ENCODE results near the gene PRR19. TPM values are rescaled to one million over a fixed set of nuclear protein-coding genes. Genes with fewer than 3 reads are reported as not detected.

Gene PRR19
- total RNA-seq, 6 donors from 2014 or later, result 0.40 to 1.4 (median 0.61) TPM; not detected in 3

DNA sequence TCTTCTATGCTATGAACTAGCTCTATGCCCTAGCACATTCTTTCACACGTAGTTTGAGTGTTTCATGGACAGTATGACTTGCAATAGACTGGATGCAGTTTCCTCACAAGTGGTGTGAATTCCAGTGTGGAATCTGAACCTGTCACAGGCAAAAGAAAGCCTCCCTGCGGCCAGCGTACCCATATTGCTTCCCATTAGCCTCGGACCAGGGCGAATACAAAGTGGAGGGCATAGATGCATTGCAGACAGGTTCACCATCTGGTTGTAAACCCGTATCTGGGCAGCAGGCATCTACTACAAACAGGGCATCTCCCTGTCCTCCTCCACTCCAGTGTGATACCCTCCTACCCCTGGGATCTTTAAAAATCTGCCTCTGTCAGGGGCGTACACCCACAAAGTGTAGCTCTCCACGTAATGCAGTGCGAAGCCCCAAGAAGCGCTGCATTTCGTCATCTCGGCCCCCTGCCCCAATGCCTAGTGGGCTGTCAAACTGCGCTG is 34.2 kb upstream of the PRR19 start:
- TF ChIP-seq POLR2AphosphoS5 (IDR thresholded peaks at IDR 0.05) (no peak), EP300 (IDR thresholded peaks at IDR 0.05) (no peak), POLR2A (IDR thresholded peaks at IDR 0.05) (no peak)
- TF ChIP-seq, protein P1, sequence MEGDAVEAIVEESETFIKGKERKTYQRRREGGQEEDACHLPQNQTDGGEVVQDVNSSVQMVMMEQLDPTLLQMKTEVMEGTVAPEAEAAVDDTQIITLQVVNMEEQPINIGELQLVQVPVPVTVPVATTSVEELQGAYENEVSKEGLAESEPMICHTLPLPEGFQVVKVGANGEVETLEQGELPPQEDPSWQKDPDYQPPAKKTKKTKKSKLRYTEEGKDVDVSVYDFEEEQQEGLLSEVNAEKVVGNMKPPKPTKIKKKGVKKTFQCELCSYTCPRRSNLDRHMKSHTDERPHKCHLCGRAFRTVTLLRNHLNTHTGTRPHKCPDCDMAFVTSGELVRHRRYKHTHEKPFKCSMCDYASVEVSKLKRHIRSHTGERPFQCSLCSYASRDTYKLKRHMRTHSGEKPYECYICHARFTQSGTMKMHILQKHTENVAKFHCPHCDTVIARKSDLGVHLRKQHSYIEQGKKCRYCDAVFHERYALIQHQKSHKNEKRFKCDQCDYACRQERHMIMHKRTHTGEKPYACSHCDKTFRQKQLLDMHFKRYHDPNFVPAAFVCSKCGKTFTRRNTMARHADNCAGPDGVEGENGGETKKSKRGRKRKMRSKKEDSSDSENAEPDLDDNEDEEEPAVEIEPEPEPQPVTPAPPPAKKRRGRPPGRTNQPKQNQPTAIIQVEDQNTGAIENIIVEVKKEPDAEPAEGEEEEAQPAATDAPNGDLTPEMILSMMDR (IDR thresholded peaks at IDR 0.05), result no peak
- H3K9me3 ChIP-seq, result no peaks in the 10 kb centered on the region
- H3K4me3 ChIP-seq, result peak overlapping the region; percentile 30 to 69 (median 58)
- peaks cover under 1 to 11% (median 9%) of the 10 kb centered on the region in 4 donors for H3K36me3 ChIP-seq
- H3K27ac ChIP-seq, result peak overlapping the region; percentile 96 to 100 (median 98)
- peaks cover 23 to 36% (median 27%) of the 10 kb centered on the region in 4 donors for H3K4me1 ChIP-seq
- 15 to 16% methylated on average over 9 to 13 of the region's 13 CpGs for WGBS, 2 donors
- no peaks in the 10 kb centered on the region for H3K27me3 ChIP-seq
- DNase-seq (peak in 1 of 2 donors; percentile 22), ATAC-seq (ENCODE audit: low FRiP score in 2 of 2) (no peak)

DNA sequence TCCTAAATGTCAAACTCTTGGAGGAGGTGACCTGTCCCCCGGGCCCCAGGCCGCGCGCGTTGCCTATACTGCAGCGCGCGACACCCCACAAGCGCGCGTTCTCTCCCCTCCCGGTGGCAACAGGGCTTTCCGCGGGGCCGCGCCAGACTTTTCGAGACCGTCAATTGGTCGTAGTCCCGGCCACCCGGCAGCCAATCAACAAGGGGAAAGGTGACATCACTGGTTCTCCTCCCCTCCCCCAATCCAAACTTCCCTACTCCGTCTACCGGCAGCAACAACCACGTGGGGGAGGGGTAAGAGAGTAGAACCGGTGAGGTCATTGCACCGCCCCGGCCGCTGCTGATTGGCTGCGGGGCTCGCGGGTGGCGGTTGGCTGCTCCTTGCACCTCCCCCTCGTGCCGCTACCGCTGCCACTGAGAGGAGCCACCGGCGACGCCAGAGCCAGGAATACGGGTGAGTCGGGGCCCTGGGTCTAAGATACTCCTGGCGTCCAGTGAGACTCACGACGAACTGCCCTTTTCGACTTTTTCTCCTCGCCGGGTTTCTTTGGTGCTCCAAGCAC is 33.7 kb upstream of the PRR19 start:
- Histone ChIP-seq H3K27me3 (no peaks in the 10 kb centered on the region), H3K27ac (peak overlapping the region; percentile 96 to 100 (median 98)), H3K4me1 (peaks cover 23 to 36% (median 27%) of the 10 kb centered on the region in 4 donors), H3K36me3 (peaks cover 6 to 16% (median 15%) of the 10 kb centered on the region in 4 donors), H3K4me3 (peak overlapping the region; percentile 30 to 69 (median 58)), H3K9me3 (no peaks in the 10 kb centered on the region)
- DNase-seq, result peak; percentile 98 to 99
- peak; percentile 92 to 94 for ATAC-seq (ENCODE audit: low FRiP score in 2 of 2)
- 0% methylated on average over 9 to 24 of the region's 46 CpGs for WGBS, 2 donors
- peak in 1 of 4 donors; percentile 93 for TF ChIP-seq EP300 (IDR thresholded peaks at IDR 0.05)
- TF ChIP-seq, protein P1 (IDR thresholded peaks at IDR 0.05), result peak in 1 of 6 experiments; percentile 20
- TF ChIP-seq POLR2AphosphoS5 (IDR thresholded peaks at IDR 0.05), result peak; percentile 74 to 90
- TF ChIP-seq POLR2A (IDR thresholded peaks at IDR 0.05), result peak; percentile 40 to 84 (median 80)

DNA sequence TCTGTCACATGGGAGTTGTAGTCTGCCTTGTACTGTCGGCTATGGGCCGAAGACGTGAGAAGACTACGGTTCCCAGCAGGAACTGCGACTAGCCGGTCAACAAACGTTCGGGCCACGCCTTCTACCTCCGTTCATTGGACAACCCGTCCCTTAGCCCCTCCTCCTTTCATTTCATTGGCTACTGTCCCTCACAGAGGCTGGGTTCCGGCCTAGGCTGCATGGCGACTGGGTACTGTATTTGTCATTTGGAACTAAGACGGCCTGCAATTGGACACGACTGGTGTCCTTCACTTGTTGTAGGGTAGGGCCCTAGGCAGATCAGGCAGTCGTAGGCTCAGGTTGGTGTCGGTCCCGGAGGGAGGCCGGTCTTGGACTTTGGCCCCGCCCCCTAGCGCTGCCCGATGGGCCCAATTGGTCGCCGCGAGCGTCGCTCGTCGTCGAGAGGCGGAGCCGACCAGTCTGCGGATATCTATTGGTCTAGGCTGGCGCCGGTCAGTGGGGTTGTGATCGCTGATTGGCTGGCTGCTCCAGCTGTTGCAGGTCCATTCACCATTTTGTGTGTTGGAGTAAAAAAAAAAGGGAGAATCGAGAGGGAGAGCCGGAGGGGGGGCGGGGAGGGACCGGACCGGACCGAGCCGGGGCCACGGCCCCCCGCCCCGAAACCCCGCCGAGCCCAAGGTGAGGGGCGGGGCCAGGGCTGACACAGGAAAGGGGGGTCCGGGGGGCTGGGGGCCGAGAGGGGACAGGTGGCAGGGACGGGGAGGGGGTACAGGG is 33.0 kb upstream of the PRR19 start, which contains the start of gene CIC:
TSS of gene CIC (plus strand) at position 549 of the 774 bp plus-strand sequence. CDS start 2,532 bp downstream, outside the sequence.
- peak within 1 kb of the TSS; percentile 62 to 76 (median 66) for H3K4me3 ChIP-seq
- no peaks in the 10 kb centered on the region for H3K9me3 ChIP-seq
- peak; percentile 94 to 97 for ATAC-seq (ENCODE audit: low FRiP score in 2 of 2)
- TF ChIP-seq, protein P1 (IDR thresholded peaks at IDR 0.05), result peak in 1 of 6 experiments; percentile 40
- no peak for TF ChIP-seq EP300 (IDR thresholded peaks at IDR 0.05)
- peaks cover 23 to 38% (median 27%) of the 10 kb centered on the region in 4 donors for H3K4me1 ChIP-seq
- H3K27ac ChIP-seq, result peak within 1 kb of the TSS; percentile 96 to 100 (median 98)
- H3K36me3 ChIP-seq, result peaks cover 10 to 23% (median 21%) of the 10 kb centered on the region in 4 donors
- no peaks in the 10 kb centered on the region for H3K27me3 ChIP-seq
- WGBS, 2 donors, result 0 to 1% methylated on average over 33 to 37 of the region's 52 CpGs
- peak; percentile 98 to 100 for DNase-seq

DNA sequence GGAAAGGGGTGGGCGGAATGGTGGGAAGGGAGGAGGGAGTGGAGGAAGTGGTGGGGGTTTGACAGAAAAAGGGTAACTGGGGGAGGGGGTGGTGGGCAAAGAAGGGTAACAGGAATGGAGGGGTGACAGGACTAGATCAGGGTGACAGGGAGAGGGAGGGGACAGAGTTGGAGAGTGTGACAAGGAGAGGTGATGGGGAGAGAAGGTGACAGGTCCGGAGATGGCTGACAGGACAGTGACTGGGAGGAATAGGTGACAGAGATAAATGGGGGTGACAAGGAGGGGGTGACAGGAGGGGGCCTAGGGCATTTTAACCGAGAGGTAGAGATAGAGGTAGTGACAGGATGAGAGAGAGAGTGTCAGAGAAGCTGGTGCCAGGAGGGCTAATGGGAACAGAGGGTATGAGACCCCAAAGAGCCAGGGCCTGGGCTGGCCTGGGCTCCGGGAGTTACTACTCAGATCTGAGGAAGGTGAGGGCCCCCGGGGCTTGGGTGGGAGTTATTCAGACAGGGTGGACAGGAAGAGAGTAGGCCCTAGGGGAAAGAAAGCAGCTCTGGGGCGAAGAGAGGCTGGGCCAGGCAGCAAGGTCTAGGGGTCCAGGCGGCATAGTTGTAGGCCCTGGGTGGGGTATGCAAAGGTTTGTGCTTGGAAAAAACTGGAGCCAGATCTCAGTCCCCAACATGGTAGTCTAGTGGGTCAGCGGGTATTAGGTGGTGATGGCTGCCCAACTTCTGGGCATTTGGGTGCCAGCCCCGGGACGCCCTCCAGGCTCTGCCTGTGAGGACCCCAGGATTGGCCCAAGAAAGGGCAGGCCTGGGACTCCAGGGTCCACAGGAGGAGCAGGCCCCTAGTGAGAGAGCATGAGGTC is 32.2 kb upstream of the PRR19 start:
- Histone ChIP-seq H3K36me3 (peaks cover 17 to 31% (median 29%) of the 10 kb centered on the region in 4 donors), H3K9me3 (no peaks in the 10 kb centered on the region), H3K4me1 (peaks cover 25 to 47% (median 29%) of the 10 kb centered on the region in 4 donors), H3K4me3 (peak overlapping the region; percentile 62 to 76 (median 66)), H3K27me3 (no peaks in the 10 kb centered on the region), H3K27ac (peak overlapping the region; percentile 95 to 98 (median 97))
- TF ChIP-seq POLR2A (IDR thresholded peaks at IDR 0.05) (no peak), EP300 (IDR thresholded peaks at IDR 0.05) (no peak), POLR2AphosphoS5 (IDR thresholded peaks at IDR 0.05) (no peak)
- TF ChIP-seq, protein P1 (IDR thresholded peaks at IDR 0.05), result no peak
- DNase-seq (peak in 1 of 2 donors; percentile 24), ATAC-seq (ENCODE audit: low FRiP score in 2 of 2) (no peak)
- 31 to 35% methylated on average over 9 to 10 of the region's 10 CpGs for WGBS, 2 donors

Data from upper lobe of left lung (tissue), 6 donors.